NB4 (cell line): ENCODE measurements around the gene ZFAND3.

Source experiments
- DNase-seq: peaks from one replicate; pipeline ENCODE4 v3.0.0; 2010; ENCODE audit warnings: low read depth
- H3K4me3 ChIP-seq: one replicate; pipeline ENCODE4 v1.5.1; 2011; ENCODE audit warnings: mild to moderate bottlenecking, low read depth, low read length, moderate library complexity
- MAX ChIP-seq: IDR thresholded peaks from 2 replicates; pipeline ENCODE4 v1.6.1; 2011; ENCODE audit warnings: low read depth, low read length
- MYC ChIP-seq: IDR thresholded peaks from 2 replicates; pipeline ENCODE4 v1.6.1; 2011; ENCODE audit warnings: low read depth, low read length
- POLR2A ChIP-seq: IDR thresholded peaks from 2 replicates; pipeline ENCODE4 v1.6.1; 2011; ENCODE audit warnings: mild to moderate bottlenecking; ENCODE audit not compliant: insufficient read length; ENCODE audit errors: extremely low read depth
- TF ChIP-seq, protein P1 (sequence below): IDR thresholded peaks from one replicate; pipeline ENCODE4 v1.5.1; 2012; ENCODE audit warnings: low read depth, low read length

ZFAND3 gene

GRCh38 chr6:37819177-37819801 lies at the start of gene ZFAND3:
ZFAND3 (plus strand) TSS chr6:37819727; CDS start chr6:37819946, 219 bp downstream.
- peak; percentile 20; the same call in 1 of the 2 replicates for TF ChIP-seq MYC
- no peak for TF ChIP-seq POLR2A
- DNase-seq, result peak; percentile 97
- H3K4me3 ChIP-seq, result peak within 1 kb of the TSS; percentile 85

- no peak for DNase-seq
- TF ChIP-seq MYC (no peak), MAX (no peak), POLR2A (no peak)
- TF ChIP-seq, protein P1, sequence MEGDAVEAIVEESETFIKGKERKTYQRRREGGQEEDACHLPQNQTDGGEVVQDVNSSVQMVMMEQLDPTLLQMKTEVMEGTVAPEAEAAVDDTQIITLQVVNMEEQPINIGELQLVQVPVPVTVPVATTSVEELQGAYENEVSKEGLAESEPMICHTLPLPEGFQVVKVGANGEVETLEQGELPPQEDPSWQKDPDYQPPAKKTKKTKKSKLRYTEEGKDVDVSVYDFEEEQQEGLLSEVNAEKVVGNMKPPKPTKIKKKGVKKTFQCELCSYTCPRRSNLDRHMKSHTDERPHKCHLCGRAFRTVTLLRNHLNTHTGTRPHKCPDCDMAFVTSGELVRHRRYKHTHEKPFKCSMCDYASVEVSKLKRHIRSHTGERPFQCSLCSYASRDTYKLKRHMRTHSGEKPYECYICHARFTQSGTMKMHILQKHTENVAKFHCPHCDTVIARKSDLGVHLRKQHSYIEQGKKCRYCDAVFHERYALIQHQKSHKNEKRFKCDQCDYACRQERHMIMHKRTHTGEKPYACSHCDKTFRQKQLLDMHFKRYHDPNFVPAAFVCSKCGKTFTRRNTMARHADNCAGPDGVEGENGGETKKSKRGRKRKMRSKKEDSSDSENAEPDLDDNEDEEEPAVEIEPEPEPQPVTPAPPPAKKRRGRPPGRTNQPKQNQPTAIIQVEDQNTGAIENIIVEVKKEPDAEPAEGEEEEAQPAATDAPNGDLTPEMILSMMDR, result no peak
These were observed 45.4 kb upstream of the ZFAND3 start for GRCh38 chr6:37774028-37774680.

GRCh38 chr6:37776566-37776965 lies 43.0 kb upstream of the ZFAND3 start:
- no peak overlapping the region for H3K4me3 ChIP-seq
- DNase-seq, result no peak
- TF ChIP-seq MYC (no peak), MAX (no peak), POLR2A (no peak)
- TF ChIP-seq, protein P1, result no peak

More at GRCh38 chr6:37774028-37774680, 45.4 kb upstream of the ZFAND3 start:
- H3K4me3 ChIP-seq, result no peak overlapping the region

- TF ChIP-seq, protein P1, result no peak
- TF ChIP-seq MYC (no peak), MAX (no peak), POLR2A (no peak)
- no peak for DNase-seq
- H3K4me3 ChIP-seq, result no peak overlapping the region
These were observed 42.2 kb upstream of the ZFAND3 start for GRCh38 chr6:37777272-37777834.

- H3K4me3 ChIP-seq, result no peak overlapping the region
- no peak for DNase-seq
- TF ChIP-seq, protein P1, result no peak
- TF ChIP-seq POLR2A (no peak), MYC (no peak), MAX (no peak)
These were observed 40.3 kb upstream of the ZFAND3 start for GRCh38 chr6:37779111-37779800.
